LHCN-M2 (cell line): Measurements from ENCODE around the gene MCM3AP. TPM values are rescaled to one million over a fixed set of nuclear protein-coding genes. Genes with fewer than 3 reads are reported as not detected.
"Not testable (repeated sequence)": the region's sequence is repeated elsewhere in the genome, so short reads cannot be mapped to it uniquely, and the experiment has no call there.

ENCODE experiments used
- DNase-seq: peaks from one replicate; pipeline ENCODE4 v3.0.0-alpha.2; 2012; ENCODE audit warnings: low read depth
- total RNA-seq: library from RNA; depleted of rRNA; stranded (reverse); fragments of >200 nt; gene quantifications from 2 replicates; pipeline ENCODE4 v1.2.3, GENCODE V29; 2014

MCM3AP gene
- total RNA-seq, 1 experiment from 2014 or later: 81.1 TPM

DNA sequence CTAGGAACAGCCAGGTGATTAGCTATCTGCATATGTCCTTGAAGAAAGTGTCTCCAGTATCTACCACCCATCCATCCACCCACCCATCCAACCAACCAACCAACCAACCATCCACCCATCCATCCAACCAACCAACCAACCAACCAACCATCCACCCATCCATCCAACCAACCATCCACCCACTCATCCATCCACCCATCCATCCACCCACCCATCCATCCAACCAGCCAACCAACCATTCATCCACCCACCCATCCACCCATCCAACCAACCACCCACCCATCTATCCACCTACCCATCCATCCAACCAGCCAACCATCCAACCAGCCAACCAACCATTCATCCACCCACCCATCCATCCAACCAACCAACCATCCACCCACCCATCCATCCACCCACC lies 26.2 kb upstream of the MCM3AP start:
- no peak for DNase-seq

DNA sequence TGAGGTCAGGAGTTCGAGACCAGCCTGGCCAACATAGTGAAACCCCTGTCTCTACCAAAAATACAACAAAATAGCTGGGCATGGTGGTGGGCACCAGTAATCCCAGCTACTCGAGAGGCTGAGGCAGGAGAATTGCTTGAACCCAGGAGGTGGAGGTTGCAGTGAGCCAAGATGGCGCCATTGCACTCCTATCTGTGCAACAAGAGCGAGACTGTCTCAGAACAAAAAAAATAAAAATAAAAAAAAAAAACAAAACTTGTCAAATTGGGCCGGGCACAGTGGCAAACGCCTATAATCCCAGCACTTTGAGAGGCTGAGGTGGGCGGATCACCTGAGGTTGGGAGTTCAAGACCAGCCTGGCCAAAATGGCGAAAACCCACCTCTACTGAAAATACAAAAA lies 24.8 kb upstream of the MCM3AP start:
- not testable (repeated sequence) for DNase-seq

DNA sequence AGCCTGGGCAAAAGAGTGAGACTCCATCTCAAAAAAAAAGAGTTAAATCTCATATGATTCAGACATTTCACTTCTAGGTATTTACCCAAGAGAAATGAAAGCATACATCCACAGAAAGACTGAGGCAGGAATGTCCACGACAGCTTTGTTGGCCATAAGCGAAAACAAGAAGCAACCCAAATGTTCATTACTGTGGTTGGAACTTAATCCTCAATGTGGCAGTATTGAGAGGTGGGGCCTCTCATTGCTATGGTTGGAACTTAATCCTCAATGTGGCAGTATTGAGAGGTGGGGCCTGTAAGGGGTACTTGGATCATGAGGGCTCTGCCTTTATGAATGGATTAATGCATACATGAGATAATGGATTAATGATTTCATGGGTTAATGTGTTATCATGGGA lies 23.0 kb upstream of the MCM3AP start:
- peak; percentile 42 for DNase-seq

DNA sequence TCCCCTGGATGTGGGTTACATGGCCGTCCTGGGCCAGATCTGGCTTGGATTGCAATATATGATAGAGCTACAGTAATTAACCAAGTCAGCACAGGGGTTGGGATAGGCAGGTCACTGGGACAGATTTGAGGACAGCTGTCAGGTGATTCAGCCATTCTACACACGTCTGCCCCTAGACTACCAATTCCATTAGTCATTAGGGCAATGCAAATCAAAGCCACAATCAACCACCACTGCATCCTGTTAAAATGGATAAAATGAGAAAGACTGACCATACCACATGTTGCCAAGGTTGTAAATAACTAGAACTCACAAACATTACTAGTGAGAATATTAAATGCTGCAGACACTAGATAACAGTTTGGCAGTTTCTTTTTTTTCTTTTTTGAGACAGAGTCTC lies 22.2 kb upstream of the MCM3AP start:
- DNase-seq: peak; percentile 96

DNA sequence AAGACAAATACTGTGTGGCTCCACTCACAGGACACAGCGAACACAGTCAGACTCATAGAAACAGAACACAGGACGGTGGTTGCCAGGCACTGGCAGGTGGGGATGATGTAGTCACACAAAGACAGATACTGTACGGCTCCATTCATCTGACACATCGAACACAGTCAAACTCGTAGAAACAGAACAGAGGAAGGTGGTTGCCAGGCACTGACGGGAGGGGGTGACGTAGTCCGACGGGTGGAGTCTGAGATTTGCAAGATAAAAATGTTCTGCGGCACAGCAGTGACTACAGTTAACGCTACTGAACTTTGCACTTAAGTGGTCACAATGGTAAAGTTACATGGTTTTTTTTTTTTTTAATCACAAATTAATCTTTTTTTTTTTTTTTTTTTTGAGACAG lies 19.5 kb upstream of the MCM3AP start:
- DNase-seq: no peak

DNA sequence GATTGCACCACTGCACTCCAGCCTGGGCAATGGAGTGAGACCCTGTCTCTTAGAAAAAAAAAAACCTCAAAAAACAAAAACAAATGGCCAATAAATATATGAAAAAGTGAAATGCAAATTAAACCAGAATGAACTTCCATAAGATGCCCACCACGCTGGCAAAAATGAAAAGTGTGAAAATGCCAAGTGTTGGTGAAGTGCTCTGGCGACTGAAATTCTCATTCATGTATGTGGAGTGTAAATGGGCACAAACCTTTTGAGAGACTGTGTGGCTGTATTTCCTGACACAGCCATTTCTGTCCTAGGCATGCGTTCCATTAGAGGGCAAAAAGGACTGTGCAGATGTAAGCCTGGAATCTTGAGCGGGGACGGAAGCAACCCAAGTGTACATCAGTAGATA lies 19.0 kb upstream of the MCM3AP start:
- DNase-seq: no peak

DNA sequence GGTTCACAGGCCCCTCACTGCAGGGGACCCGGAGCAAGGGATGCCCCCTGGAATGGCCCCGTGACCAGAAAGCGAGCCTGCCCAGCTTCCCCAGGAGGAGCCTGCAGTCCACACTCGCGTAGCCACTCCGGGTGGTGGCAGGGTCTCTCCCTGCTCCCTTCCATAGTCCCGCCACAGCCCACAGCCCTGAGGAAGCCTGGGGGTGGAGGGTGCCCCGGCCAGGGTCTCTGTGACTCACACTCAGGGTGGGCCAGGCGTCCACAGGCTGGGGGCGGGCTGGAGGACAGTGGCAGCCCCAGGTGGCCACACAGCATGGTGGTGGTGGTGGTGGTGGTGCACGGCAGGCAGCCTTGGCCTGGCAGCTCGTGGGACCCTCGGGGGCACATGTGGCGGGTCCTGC lies 16.3 kb upstream of the MCM3AP start:
- no peak for DNase-seq

DNA sequence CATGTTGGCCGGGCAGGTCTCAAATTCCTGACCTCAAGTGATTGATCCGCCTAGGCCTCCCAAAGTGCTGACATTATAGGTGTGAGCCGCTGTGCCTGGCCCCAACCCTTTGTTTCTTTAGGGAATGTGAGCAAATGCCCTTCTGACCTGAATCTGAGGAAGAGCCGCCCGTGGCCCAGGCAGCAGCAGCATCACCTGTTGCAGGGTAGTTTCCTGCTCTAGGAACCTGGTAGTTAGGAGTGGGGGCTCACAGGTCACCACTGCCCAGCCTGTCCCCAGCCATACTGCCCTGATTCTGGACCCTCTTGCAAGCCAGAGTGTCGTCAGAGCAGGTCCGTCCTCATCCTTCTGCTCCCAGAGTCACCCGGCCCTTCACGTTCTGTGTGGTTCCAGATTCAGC lies 13.8 kb upstream of the MCM3AP start:
- no peak for DNase-seq

DNA sequence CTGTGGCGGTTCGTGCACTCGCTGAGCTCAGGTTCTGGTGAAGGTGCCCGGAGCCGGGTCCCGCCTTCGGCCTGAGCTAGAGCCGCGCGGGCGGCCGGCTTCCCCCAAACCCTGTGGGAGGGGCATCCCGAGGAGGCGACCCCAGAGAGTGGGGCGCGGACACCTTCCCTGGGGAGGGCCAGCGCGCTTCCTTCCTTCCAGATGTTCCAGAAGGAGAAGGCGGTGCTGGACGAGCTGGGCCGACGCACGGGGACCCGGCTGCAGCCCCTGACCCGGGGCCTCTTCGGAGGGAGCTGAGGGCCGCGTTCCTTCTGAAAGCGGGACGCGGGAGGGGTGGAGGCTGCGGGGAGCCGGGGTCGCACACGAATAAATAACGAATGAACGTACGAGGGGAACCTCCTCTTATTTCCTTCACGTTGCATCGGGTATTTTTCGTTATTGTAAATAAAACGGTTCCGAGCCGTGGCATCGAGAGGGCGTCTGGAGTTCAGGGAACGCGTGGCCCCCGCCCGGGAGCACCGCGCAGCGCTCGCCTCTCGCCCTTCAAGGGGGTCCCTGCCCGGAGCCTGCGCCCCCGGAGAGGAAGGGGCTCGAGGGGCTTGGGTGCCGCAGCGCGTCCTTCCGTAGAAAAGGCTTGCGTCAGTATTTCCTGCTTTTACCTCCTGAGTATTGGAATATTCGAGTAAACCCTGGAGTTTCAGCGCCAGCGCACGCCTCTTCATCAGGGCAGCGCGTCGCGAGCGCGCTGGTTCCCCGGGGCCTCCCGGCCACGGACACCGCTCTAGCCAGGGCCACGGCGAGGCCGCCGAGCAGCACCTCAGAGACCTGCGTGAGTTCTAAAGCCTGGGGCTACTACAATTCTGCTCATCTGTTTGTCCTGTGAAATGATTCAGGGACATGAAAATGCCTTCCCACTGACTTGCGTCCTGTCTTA lies 12.2 kb upstream of the MCM3AP start:
- DNase-seq: no peak

DNA sequence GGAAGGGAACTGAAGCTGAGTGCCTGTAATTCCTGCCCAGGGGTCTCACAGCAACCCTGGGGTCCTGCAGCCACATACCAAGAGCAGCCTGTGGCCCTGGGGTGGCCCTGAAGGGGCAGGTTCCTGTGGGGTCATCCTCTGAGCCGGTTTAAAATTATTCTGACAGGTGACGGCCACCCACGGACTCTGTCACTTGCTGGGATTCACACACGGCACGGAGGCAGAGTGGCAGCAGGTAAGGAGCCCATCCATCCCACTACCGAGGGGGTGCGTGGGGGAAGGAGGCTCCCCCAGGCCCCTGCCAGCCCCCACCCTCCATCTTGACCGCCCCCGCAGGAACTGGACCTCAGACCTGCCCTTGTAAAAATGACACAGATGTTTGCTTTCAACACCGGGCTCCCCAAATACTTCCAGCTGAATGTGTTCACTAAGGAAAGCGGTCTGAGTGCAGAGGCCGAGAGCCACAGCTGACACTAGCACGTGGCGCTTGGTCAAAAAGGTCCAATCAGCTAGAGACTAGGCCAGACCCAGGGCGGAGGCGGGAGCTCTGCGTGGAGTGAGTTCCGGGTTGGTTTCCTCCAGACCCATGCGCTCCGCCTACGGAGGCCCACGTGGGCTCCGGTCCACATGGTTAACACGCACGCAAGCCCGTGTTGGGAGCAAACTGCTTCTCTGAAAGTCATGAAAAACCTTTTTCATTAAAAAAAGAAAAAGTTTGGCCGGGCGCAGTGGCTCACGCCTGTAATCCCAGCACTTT lies 10.8 kb upstream of the MCM3AP start:
- DNase-seq: peak; percentile 94

DNA sequence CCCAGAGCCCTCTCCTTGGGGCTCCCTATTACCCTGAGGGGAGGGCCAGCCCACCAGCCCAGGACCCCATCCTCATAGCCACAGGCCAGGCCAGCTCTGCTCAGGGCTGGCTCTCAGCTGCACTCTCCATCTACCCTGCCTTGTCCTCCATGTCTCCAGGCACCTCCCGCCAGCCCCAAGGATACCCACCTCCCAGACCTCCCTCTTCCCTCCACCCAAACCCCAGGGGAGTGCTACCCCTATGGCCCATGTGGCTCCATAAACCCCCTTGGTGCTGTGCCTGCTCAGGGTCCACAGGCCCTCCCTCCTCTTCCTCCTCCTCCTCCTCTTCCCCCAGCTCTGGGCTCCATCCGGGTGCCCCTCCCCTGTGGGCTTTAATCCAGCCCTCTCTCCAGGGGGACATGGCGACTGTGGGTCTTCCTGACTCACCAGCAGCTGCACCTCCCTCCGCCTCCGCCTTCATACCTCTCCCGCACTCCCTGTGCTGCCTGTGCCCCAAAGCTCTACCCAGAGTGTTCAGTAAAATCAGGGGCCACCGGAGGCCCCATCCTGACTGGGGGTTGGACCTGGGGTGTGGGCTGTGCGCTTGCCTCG lies 9.9 kb upstream of the MCM3AP start:
- peak; percentile 94 for DNase-seq

DNA sequence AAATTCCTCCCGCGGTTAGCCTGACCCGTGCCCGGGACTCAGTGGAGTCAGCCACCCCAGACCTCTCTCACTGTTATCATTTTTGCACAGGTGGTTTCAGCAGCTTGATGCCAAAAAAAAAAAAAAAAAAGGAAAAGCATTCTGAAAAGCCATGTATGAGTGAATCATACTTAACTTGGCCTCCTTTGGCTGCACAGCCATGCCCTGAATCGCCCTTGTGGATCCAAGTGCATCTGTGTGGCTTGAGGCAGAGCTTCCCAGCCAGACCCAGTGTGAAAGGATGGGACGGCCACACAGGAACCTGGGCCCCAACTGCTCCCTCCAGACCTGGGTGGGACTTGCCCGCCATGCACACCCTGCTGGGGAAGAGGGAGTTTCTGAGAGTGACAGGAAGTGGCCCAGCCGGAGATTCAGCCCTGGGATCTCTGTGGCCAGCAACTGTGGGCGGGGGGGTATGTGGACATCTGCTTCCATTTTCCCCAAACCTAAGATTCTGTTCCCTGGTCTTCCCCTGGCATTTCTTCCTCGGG lies 9.3 kb upstream of the MCM3AP start:
- peak; percentile 81 for DNase-seq

DNA sequence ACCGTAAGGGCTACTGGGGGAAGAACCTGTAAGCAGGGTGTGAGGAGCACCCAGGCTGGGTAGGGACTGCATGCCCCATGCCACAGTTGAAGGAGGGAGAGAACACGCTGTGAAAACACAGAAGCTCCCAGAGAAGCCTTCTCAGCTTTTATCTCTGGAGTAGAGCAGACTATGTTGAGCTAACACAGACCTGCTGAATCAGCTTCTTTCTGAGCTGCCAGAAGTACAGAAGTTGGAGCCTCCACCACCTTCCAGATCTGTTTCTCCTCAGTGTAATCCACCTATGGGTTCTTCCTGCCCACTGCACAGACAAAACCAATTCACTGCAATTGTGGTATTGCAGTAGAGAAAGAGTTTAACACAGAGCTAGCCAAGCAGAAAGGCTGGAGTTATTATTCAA lies 6.2 kb upstream of the MCM3AP start:
- no peak for DNase-seq

DNA sequence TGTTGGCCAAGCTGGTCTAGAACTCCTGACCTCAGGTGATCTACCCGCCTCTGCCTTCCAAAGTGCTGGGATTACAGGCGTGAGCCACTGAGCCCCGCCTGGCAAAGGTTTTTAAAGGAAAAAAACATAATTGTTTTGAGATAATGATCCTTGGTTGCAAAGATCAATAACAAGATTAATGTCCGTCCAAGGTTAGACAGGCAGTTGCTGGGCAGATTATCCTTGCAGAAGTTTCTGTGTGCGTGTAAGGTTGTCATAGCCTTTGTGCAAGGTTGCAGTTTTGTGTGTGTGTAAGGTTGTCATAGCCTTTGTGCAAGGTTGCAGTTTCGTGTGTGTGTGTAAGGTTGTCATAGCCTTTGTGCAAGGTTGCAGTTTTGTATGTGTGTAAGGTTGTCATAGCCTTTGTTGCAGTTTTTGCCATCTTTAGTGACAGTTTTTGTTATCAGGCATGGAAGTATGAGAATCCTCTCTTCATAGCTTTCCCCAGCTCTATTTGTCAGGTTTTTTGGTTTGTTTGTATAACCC lies 4.3 kb upstream of the MCM3AP start:
- no peak for DNase-seq

DNA sequence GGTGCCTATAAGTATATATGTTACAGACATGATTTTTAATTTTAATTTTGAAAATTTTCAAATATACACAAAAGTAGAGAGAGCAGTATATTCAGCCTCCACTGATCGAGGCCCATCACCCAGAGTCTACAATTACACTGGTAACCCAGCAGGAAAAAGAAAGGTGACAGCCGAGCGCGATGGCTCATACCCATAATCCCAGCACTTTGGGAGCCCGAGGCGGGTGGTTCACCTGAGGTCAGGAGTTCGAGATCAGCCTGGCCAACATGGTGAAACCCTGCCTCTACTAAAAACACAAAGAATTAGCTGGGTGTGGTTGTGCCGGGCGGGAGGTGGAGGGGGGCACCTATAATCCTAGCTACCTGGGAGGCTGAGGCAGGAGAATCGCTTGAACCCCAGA lies 2.1 kb upstream of the MCM3AP start:
- DNase-seq: no peak

DNA sequence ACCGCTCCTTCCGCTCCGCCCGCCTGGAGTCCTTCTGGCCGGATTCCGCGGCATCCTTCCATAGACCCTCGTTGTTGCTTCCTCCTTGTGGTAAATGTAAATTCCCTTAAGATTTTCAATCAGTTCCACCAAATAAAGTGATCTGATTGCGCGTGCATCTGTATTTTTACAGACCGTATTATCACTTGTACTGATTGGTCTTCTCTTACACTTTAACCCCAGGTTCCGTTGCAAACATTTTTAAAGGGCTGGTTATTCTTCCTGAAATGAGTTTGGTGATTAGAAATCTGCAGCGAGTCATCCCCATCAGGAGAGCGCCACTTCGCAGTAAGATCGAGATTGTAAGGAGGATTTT lies 1.2 kb upstream of the MCM3AP start:
- no peak for DNase-seq

DNA sequence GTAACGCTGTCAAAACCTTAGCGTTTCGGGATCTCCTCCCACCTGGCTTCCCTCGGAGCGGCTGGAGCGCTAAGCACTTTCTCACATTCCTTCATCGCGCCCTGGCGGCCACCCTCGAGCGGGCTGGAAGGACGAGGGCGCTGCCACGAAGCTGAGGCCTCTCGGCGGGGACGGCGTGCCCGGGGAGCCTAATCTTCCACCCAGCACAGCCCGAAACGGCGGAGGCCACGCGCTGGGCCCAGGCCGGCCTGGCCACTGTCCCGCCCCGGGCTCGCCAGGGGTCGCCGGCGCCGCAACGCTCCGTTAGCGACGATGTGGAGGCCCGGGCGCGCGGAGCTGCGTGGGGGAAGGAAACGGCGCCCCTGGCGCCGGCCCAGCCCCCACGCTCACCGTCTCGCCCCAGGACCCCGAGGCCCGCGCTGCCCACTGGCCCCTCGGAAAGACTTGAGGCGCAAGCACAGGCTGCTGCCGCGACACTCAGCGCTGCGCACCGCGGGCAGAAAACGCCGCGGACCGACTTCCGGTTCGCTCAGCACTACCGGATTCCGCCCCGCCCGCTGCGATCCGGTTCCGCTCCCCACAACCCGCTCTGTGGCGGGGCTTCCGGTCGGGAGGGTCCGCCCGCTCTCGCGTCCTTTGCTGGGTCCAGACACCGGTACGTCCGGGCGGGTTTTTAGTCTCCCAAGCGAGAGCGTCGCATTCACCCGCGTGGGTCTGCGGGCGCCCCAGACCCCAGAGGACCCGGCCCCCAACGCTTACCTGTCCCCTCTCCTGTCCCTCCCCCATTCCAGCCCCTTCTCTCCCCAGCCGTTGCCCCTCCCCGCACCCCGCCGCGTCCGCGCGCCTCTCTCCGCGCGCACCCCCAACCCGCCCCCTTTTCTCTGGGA lies 593 bp upstream of the MCM3AP start, which contains the start of gene YBEY:
Gene YBEY (plus strand): TSS at position 582 of the 887 bp plus-strand sequence. CDS start 572 bp downstream, outside the sequence.
- peak; percentile 88 for DNase-seq

DNA sequence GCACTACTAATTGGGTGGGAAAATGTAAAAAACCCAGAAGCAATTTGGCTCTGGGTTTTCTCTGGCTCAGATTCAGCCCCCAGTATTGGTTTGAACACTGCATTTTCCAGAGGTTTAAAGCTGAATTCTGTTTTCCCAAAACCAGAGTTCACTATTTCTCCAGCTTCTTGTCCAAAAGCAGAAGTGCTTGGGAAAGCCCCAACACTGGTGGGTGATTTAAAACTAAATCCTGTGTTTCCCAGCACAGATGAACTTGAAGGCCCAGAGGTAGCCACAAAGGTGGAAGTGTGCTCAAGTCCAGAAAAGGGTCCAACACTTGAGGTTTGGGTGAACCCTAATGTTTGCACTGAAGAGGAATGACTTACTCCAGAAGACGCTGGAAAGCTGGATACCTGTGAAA lies 678 bp downstream of the MCM3AP start:
- no peak for DNase-seq

DNA sequence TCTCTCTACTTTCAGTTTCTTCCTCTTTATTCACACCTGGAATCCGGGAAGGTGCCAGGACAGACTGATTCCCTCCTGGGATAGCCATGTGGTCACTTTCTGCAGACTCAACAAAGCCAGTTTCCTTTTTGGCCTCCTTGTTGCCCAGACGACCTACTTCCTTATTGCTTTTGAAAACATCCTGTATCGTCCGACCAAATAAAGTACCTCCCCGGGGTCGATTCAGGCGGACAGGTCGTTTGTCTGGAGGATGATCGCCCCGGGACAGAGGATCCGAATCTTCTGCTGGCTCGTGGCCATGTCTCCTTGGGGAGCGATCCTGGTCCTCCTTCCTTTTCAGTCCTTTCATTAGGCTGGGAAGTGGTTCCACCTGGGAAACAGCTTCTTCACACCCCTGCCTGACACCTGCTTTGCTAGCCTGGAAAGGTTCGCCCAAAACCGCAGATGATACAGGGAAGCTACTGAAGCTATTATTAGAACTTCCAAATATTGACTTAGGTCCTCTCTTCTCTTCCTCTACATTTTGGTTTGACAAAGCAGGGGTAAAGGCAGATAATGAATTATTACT lies 1.2 kb downstream of the MCM3AP start:
- no peak for DNase-seq

DNA sequence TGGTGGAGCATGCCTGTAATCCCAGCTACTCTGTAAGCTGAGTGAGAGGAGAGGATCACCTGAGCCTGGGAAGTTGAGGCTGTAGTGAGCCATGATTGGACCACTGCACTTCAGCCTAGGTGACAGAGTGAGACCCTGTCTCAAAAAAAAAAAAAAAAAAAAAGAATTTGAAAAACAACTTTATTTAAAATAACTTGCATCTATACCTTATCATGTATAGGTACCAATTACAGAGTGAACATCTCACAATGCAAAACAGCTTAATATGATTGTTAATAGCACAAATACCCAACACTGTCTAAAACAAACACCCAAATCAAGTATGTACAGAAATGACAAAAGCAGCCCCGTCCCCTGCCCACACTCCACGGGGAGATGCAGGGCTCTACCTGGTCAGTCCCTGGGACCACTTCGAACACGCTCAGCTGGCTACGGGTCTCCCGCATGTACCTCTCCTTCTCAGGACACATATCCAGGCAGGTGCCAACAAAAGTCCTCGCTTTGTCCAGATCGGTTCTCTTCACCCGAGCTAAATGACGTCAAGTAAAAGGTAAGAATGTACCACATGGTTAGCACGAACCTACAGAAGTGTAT lies 10.5 kb downstream of the MCM3AP start:
- DNase-seq: no peak
